B cell (primary cell): ENCODE measurements around the gene RALY.

Experiments used
- EZH2 ChIP-seq: IDR thresholded peaks from 2 replicates; pipeline ENCODE4 v1.6.1; 2012; ENCODE audit warnings: borderline replicate concordance, low read depth, mild to moderate bottlenecking, moderate library complexity, low read length; ENCODE audit not compliant: insufficient read depth, poor library complexity, severe bottlenecking
- TF ChIP-seq, protein P1 (sequence below): fragments of 200-600 bp; IDR thresholded peaks from one replicate; pipeline ENCODE4 v1.8.0; 2022; ENCODE audit warnings: antibody characterized with exemption, mild to moderate bottlenecking

- TF ChIP-seq, protein P1, sequence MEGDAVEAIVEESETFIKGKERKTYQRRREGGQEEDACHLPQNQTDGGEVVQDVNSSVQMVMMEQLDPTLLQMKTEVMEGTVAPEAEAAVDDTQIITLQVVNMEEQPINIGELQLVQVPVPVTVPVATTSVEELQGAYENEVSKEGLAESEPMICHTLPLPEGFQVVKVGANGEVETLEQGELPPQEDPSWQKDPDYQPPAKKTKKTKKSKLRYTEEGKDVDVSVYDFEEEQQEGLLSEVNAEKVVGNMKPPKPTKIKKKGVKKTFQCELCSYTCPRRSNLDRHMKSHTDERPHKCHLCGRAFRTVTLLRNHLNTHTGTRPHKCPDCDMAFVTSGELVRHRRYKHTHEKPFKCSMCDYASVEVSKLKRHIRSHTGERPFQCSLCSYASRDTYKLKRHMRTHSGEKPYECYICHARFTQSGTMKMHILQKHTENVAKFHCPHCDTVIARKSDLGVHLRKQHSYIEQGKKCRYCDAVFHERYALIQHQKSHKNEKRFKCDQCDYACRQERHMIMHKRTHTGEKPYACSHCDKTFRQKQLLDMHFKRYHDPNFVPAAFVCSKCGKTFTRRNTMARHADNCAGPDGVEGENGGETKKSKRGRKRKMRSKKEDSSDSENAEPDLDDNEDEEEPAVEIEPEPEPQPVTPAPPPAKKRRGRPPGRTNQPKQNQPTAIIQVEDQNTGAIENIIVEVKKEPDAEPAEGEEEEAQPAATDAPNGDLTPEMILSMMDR = no peak
- TF ChIP-seq EZH2 = no peak
Measured at GRCh38 chr20:34049897-34050695, 56.4 kb downstream of the RALY start.
